ENCODE data around the gene NDUFS6.

DNA sequence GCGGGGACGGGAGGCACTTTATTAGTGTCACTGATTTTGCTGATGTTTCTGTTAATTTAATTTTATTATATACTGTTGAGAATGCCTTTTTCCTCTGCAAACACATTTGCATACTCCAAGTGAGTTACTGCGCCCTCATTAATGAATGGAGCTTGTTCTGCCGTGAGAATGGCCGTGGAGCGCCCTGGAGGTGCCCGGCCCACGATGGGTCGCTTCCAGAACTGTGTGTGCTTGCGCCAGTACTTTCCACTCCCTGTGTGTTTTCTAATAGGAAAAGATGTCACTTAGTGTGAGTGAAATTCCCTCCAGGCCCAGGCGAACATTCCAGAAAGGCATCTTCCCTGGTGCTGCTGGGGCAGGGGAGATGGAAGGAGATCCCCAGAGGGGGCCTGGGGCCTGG lies 30.1 kb downstream of the NDUFS6 start:
- TF ChIP-seq MAFK (IDR thresholded peaks at IDR 0.05; ENCODE audit: low read depth, low read length) (no peak), POLR2A (IDR thresholded peaks at IDR 0.05; ENCODE audit: low read depth, low read length) (no peak), RCOR1 (IDR thresholded peaks at IDR 0.05; ENCODE audit: insufficient replicate concordance, low read length) (no peak), SMC3 (IDR thresholded peaks at IDR 0.05; ENCODE audit: low read depth, low read length) (no peak), BHLHE40 (IDR thresholded peaks at IDR 0.05; ENCODE audit: low read depth, low read length) (no peak)
- TF ChIP-seq, protein P1, sequence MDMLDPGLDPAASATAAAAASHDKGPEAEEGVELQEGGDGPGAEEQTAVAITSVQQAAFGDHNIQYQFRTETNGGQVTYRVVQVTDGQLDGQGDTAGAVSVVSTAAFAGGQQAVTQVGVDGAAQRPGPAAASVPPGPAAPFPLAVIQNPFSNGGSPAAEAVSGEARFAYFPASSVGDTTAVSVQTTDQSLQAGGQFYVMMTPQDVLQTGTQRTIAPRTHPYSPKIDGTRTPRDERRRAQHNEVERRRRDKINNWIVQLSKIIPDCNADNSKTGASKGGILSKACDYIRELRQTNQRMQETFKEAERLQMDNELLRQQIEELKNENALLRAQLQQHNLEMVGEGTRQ (IDR thresholded peaks at IDR 0.05; ENCODE audit: low read depth, low read length), result no peak
- TF ChIP-seq, protein P2, sequence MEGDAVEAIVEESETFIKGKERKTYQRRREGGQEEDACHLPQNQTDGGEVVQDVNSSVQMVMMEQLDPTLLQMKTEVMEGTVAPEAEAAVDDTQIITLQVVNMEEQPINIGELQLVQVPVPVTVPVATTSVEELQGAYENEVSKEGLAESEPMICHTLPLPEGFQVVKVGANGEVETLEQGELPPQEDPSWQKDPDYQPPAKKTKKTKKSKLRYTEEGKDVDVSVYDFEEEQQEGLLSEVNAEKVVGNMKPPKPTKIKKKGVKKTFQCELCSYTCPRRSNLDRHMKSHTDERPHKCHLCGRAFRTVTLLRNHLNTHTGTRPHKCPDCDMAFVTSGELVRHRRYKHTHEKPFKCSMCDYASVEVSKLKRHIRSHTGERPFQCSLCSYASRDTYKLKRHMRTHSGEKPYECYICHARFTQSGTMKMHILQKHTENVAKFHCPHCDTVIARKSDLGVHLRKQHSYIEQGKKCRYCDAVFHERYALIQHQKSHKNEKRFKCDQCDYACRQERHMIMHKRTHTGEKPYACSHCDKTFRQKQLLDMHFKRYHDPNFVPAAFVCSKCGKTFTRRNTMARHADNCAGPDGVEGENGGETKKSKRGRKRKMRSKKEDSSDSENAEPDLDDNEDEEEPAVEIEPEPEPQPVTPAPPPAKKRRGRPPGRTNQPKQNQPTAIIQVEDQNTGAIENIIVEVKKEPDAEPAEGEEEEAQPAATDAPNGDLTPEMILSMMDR (conservative IDR thresholded peaks at IDR 0.05; ENCODE audit: low read depth, low read length), result no peak

Data from IMR-90 (cell line).